HS-5 (cell line): ENCODE data around the gene RP9.
"Not testable (repeated sequence)": the region's sequence is repeated elsewhere in the genome, so short reads cannot be mapped to it uniquely, and the experiment has no call there.

Experiments used
- DNase-seq: peaks from one replicate; pipeline ENCODE4 v3.0.0-alpha.2; 2012; ENCODE audit warnings: low read depth

The RP9 gene

GRCh38 chr7:33101906-33102305 is 7.3 kb downstream of the RP9 start:
- no peak for DNase-seq

GRCh38 chr7:33100770-33101169 is 8.4 kb downstream of the RP9 start:
- DNase-seq: no peak

GRCh38 chr7:33099154-33099940 is 9.9 kb downstream of the RP9 start:
- DNase-seq: no peak

GRCh38 chr7:33094745-33095275 is 14.4 kb downstream of the RP9 start:
- not testable (repeated sequence) for DNase-seq

GRCh38 chr7:33093266-33093665 is 15.9 kb downstream of the RP9 start:
- DNase-seq: no peak

- DNase-seq: no peak
These were observed 17.5 kb downstream of the RP9 start for GRCh38 chr7:33091641-33092191.

- peak; percentile 65 for DNase-seq
These were observed 18.1 kb downstream of the RP9 start for GRCh38 chr7:33091111-33091531.

- no peak for DNase-seq
These were observed 20.1 kb downstream of the RP9 start for GRCh38 chr7:33089142-33089541.

GRCh38 chr7:33087858-33088257 is 21.3 kb downstream of the RP9 start:
- no peak for DNase-seq

- DNase-seq: no peak
These were observed 21.8 kb downstream of the RP9 start for GRCh38 chr7:33087356-33087755.

GRCh38 chr7:33079763-33080690 is 29.2 kb downstream of the RP9 start:
- DNase-seq: no peak

GRCh38 chr7:33079096-33079495 is 30.1 kb downstream of the RP9 start:
- DNase-seq: no peak

- no peak for DNase-seq
These were observed 32.5 kb downstream of the RP9 start for GRCh38 chr7:33076737-33077136.

- no peak for DNase-seq
These were observed 33.2 kb downstream of the RP9 start for GRCh38 chr7:33075818-33076518.

GRCh38 chr7:33073243-33073642 is 36.0 kb downstream of the RP9 start:
- DNase-seq: no peak

- peak; percentile 68 for DNase-seq
These were observed 36.7 kb downstream of the RP9 start for GRCh38 chr7:33072471-33072870.

GRCh38 chr7:33070831-33071230 is 38.4 kb downstream of the RP9 start:
- no peak for DNase-seq

- DNase-seq: no peak
These were observed 38.9 kb downstream of the RP9 start for GRCh38 chr7:33070277-33070676.

- DNase-seq: no peak
These were observed 41.3 kb downstream of the RP9 start for GRCh38 chr7:33067921-33068320.

- DNase-seq: no peak
These were observed 42.4 kb downstream of the RP9 start for GRCh38 chr7:33066771-33067170.

GRCh38 chr7:33065981-33066380 is 43.2 kb downstream of the RP9 start:
- DNase-seq: no peak
